Prostate gland (tissue), 2 donors: ENCODE measurements around the gene MYH9.

Experiments used
- CTCF ChIP-seq, 4 experiments: fragments of 200-600 bp in 2 of 4; fragments of 450-650 bp in 2 of 4; sonication (generic) in 2 of 4; IDR thresholded peaks; 1 replicate in 3 of 4; 2 replicates in 1 of 4; pipeline ENCODE4 v1.5.1; 2016 to 2019; ENCODE audit warnings: antibody characterized with exemption in 4 of 4, mild to moderate bottlenecking in 2 of 4, moderate library complexity in 2 of 4
- POLR2A ChIP-seq: fragments of 450-650 bp; IDR thresholded peaks from one replicate; pipeline ENCODE4 v1.6.1; 2016; ENCODE audit warnings: antibody characterized with exemption, mild to moderate bottlenecking
- POLR2AphosphoS5 ChIP-seq: sonication (generic); formaldehyde crosslinking; IDR thresholded peaks from one replicate; pipeline ENCODE4 v1.6.1; 2017; ENCODE audit warnings: antibody characterized with exemption

GRCh38 chr22:36367479-36367878 lies 20.3 kb downstream of the MYH9 start:
- TF ChIP-seq CTCF (IDR thresholded peaks at IDR 0.05): no peak
- TF ChIP-seq POLR2AphosphoS5: no peak
- TF ChIP-seq POLR2A: no peak
